Stomach (tissue), 9 donors: ENCODE measurements around the gene N4BP3. TPM values are rescaled to one million over a fixed set of nuclear protein-coding genes. Genes with fewer than 3 reads are reported as not detected.

Experiments
- DNase-seq, 2 donors: peaks; one replicate each; pipeline versions ENCODE4 v3.0.0 to v3.0.0-alpha.2; 2013 to 2019
- H3K27ac ChIP-seq, 5 donors: fragments of 200-600 bp in 4 of 5; sonication (generic) in 4 of 5; one replicate each; pipeline ENCODE4 v1.5.1; 2013 to 2019; ENCODE audit warnings: mild to moderate bottlenecking in 1 of 5, moderate library complexity in 1 of 5
- H3K27me3 ChIP-seq, 3 donors: fragments of 200-600 bp; sonication (generic); one replicate each; pipeline ENCODE4 v1.5.1; 2017 to 2019; ENCODE audit warnings: mixed run types in 1 of 3
- H3K36me3 ChIP-seq, 4 donors: fragments of 200-600 bp; sonication (generic); 1 replicate in 3 of 4; 2 replicates in 1 of 4; pipeline ENCODE4 v1.5.1; 2016 to 2019
- H3K4me1 ChIP-seq, 4 donors: fragments of 200-600 bp; sonication (generic); one replicate each; pipeline ENCODE4 v1.5.1; 2016 to 2019
- H3K4me3 ChIP-seq, 4 donors: fragments of 200-600 bp; sonication (generic) in 3 of 4; one replicate each; pipeline ENCODE4 v1.5.1; 2016 to 2019; ENCODE audit warnings: mild to moderate bottlenecking in 1 of 4
- H3K9me3 ChIP-seq, 4 donors: fragments of 200-600 bp; sonication (generic); one replicate each; pipeline ENCODE4 v1.5.1; 2016 to 2019
- EP300 ChIP-seq: sonication (generic); formaldehyde crosslinking; IDR thresholded peaks from one replicate; pipeline ENCODE4 v1.6.1; 2017; ENCODE audit warnings: antibody characterized with exemption
- POLR2A ChIP-seq, 4 donors: fragments of 450-650 bp; IDR thresholded peaks; one replicate each; pipeline ENCODE4 v1.6.1; 2016; ENCODE audit warnings: antibody characterized with exemption in 4 of 4, control low read depth in 2 of 4, mild to moderate bottlenecking in 1 of 4, moderate library complexity in 1 of 4
- POLR2AphosphoS5 ChIP-seq, 3 donors: sonication (generic); formaldehyde crosslinking; IDR thresholded peaks; one replicate each; pipeline ENCODE4 v1.6.1; 2016; ENCODE audit warnings: antibody characterized with exemption in 3 of 3
- WGBS, 5 donors: extraction: QIAGEN DNeasy Blood & Tissue Kit in 3 of 5; methylation state at CpG; one replicate each; pipeline versions ENCODE4 v1.1.5 to v1.1.7; 2013 to 2018; 5-methylcytosine and 5-hydroxymethylcytosine counted together
- intact Hi-C: fragments of 100-400 bp; cut with DNase I; formaldehyde crosslinking; loops from one replicate; pipeline ENCODE4 v1.15.1; 2023; ENCODE audit warnings: low total_unique reads
- polyA plus RNA-seq, 3 donors: library from polyadenylated mRNA; stranded (reverse); fragments of 200-250 nt; gene quantifications; one replicate each; pipeline ENCODE4 v1.2.3, GENCODE V29; 2013
- total RNA-seq, 5 donors: library from RNA; depleted of rRNA; stranded (reverse); fragments of >200 nt; gene quantifications; one replicate each; pipeline versions ENCODE4 v1.1.0 to v1.2.3, GENCODE V29; 2014 to 2016
- TF ChIP-seq, protein P1 (sequence below), 7 experiments: fragments of 450-650 bp in 4 of 7; fragments of 200-600 bp in 3 of 7; sonication (generic) in 3 of 7; IDR thresholded peaks; one replicate each; pipeline ENCODE4 v1.5.1; 2016 to 2019; ENCODE audit warnings: antibody characterized with exemption in 7 of 7, control low read depth in 2 of 7, mild to moderate bottlenecking in 1 of 7
- donor health status: healthy with polysubstance abuse.
- donor health status: Bipolar disorder and iron deficiency.
- donor health status: healthy.

The N4BP3 gene
- total and polyA plus RNA-seq, 8 donors: 2.6 to 6.1 (median 3.8) TPM; not detected in 1

DNA sequence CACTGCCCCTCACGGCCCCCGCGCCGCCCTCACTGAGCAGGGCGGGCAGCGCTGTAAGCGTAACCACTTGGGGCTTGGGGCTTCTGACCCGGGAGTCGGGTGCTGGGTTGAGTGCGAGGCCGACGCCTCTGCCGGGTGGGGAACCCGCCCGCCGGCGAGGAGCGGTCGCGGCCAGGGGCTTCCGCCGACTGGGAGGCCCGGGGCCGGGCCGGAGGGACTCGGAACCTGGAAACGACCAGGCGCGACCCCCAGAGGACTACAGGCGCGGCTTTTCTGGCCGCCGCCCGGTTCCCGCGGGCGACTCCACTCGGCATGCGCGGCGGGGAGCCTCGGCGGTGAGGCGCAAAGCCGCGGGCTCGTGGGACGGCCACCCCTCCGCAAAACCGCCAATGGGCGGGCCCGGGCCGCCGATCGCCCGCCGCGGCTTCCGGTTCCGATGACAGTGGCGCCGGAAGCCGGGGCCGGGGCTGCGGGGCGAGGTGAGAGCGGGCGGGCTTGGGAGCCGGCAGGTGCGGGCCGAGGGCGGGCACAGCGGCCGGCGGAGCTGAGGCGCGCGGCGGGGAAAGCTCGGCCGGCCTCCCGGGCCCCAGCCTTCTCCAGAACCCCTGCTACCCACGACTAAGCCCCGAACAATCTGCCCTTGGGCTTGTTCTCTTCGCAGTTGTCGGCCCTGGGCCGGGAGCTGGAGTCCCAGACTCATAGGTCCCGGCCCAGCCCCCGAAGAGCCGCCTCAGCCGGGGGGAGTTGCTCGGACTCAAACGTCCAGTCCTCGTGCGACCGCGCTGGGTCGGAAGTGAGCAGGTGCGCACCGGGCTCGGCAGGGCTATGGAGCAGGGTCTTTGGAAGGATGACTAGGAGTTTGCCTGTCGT is 17.5 kb downstream of the N4BP3 start, which contains the start of gene RMND5B:
Gene RMND5B, plus strand, starts transcription at position 439 of the 870 bp plus-strand sequence. CDS start 7,106 bp downstream, outside the sequence.
- H3K27me3 ChIP-seq: no peaks in the 10 kb centered on the region
- DNase-seq: peak; percentile 90 to 96
- H3K9me3 ChIP-seq: no peaks in the 10 kb centered on the region
- intact Hi-C loops: no loop called here
- TF ChIP-seq EP300 (no peak), POLR2AphosphoS5 (IDR thresholded peaks at IDR 0.05) (peak; percentile 54 to 81 (median 67)), POLR2A (IDR thresholded peaks at IDR 0.05) (no peak)
- TF ChIP-seq, protein P1, sequence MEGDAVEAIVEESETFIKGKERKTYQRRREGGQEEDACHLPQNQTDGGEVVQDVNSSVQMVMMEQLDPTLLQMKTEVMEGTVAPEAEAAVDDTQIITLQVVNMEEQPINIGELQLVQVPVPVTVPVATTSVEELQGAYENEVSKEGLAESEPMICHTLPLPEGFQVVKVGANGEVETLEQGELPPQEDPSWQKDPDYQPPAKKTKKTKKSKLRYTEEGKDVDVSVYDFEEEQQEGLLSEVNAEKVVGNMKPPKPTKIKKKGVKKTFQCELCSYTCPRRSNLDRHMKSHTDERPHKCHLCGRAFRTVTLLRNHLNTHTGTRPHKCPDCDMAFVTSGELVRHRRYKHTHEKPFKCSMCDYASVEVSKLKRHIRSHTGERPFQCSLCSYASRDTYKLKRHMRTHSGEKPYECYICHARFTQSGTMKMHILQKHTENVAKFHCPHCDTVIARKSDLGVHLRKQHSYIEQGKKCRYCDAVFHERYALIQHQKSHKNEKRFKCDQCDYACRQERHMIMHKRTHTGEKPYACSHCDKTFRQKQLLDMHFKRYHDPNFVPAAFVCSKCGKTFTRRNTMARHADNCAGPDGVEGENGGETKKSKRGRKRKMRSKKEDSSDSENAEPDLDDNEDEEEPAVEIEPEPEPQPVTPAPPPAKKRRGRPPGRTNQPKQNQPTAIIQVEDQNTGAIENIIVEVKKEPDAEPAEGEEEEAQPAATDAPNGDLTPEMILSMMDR (IDR thresholded peaks at IDR 0.05): no peak
- 0 to 1% (median 0%) methylated on average over 38 to 102 of the region's 102 CpGs for WGBS, 5 donors
- peaks cover 10 to 30% (median 18%) of the 10 kb centered on the region in 4 donors for H3K4me1 ChIP-seq
- H3K36me3 ChIP-seq: peaks cover 5 to 25% (median 24%) of the 10 kb centered on the region in 4 donors
- peak within 1 kb of the TSS; percentile 90 to 98 (median 96) for H3K27ac ChIP-seq
- H3K4me3 ChIP-seq: peak within 1 kb of the TSS; percentile 73 to 98 (median 88)

DNA sequence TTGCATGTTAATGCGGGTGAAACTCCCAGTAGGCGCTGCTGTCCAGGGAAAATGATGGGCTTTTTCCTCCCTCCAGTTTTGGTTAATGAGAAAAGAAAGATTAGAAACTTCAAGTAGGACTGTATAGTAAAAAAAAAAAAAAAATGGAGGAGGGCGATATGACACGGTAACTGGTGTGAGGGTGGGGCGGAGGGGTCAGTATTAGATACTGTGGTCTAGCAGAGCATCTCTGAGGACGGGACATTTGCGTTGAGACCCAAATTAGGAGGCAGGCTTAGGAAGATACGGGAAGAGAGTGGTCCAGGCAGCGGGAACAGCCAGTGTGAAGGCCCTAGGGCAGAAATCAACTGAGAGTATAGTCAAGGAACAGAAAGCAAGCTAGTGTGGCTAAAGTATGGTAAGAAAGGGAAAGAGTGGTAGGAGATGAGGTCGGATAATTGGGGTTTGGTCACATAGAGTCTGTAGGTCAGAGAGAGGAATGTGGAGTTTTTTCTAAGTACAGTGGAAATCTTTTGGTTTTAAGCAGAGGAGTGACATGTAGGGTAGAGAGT is 18.2 kb downstream of the N4BP3 start:
- 13 to 25% (median 17%) methylated on average over 10 of the region's 10 CpGs for WGBS, 5 donors
- intact Hi-C loops: no loop called here
- Histone ChIP-seq H3K27ac (peak overlapping the region in 4 of 5 donors; percentile 90 to 96 (median 94)), H3K27me3 (no peaks in the 10 kb centered on the region), H3K4me3 (peak overlapping the region; percentile 73 to 98 (median 88)), H3K36me3 (peaks cover 5 to 32% (median 31%) of the 10 kb centered on the region in 4 donors), H3K9me3 (no peaks in the 10 kb centered on the region), H3K4me1 (peaks cover 10 to 30% (median 18%) of the 10 kb centered on the region in 4 donors)
- no peak for DNase-seq
- no peak for TF ChIP-seq POLR2AphosphoS5 (IDR thresholded peaks at IDR 0.05)
- TF ChIP-seq, protein P1 (IDR thresholded peaks at IDR 0.05): no peak
- TF ChIP-seq EP300: no peak

DNA sequence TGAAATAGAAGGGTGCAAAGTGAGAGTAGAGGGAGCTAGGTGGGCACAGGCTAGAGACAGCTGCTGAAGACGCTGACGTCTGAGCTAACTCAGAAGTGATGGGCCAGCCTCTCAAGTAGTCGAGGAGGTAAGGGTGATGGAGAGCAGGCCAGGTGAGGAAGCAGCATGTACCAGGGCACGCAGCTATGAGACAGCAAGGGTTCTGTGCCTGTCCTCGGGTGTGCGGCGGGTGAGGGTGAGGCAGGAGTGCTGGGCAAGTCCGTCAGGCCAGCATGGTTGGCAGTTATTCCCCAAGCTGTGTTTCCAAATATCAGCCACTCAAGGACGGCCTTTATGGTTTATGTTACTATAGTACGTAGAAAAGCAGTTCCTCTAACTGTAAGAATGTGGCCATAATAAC is 23.7 kb downstream of the N4BP3 start:
- intact Hi-C loops: no loop called here
- Histone ChIP-seq H3K9me3 (no peaks in the 10 kb centered on the region), H3K4me3 (no peak overlapping the region), H3K4me1 (peaks cover 4 to 15% (median 5%) of the 10 kb centered on the region in 4 donors), H3K27ac (no peak overlapping the region), H3K27me3 (no peaks in the 10 kb centered on the region), H3K36me3 (peaks cover 5 to 87% (median 79%) of the 10 kb centered on the region in 4 donors)
- DNase-seq: no peak
- 81 to 92% (median 86%) methylated on average over 10 of the region's 10 CpGs for WGBS, 5 donors
- TF ChIP-seq, protein P1 (IDR thresholded peaks at IDR 0.05): no peak
- TF ChIP-seq POLR2AphosphoS5 (IDR thresholded peaks at IDR 0.05): no peak
- TF ChIP-seq POLR2A (IDR thresholded peaks at IDR 0.05): no peak
- no peak for TF ChIP-seq EP300

DNA sequence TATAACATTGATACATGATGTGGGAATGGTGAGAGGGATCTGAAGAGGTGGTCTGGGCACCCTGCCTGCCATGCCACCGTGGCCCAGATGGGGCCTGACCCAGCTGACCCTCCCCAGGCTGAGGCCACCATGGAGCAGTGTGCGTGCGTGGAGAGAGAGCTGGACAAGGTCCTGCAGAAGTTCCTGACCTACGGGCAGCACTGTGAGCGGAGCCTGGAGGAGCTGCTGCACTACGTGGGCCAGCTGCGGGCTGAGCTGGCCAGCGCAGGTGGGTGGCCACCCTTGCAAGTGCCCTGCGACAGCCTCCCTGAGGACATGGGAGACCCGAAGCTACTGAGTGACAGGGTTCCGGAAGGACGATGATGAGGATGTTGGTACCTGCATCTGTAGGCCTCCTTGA is 24.7 kb downstream of the N4BP3 start:
- H3K4me1 ChIP-seq: peaks cover 0 to 10% (median 0%) of the 10 kb centered on the region in 4 donors
- TF ChIP-seq, protein P1 (IDR thresholded peaks at IDR 0.05): no peak
- TF ChIP-seq POLR2AphosphoS5 (IDR thresholded peaks at IDR 0.05) (no peak), EP300 (no peak), POLR2A (IDR thresholded peaks at IDR 0.05) (no peak)
- H3K4me3 ChIP-seq: no peak overlapping the region
- no peak overlapping the region for H3K27ac ChIP-seq
- no peaks in the 10 kb centered on the region for H3K9me3 ChIP-seq
- peaks cover 12 to 97% (median 89%) of the 10 kb centered on the region in 4 donors for H3K36me3 ChIP-seq
- WGBS, 5 donors: 84 to 95% (median 91%) methylated on average over 9 to 12 of the region's 12 CpGs
- H3K27me3 ChIP-seq: no peaks in the 10 kb centered on the region
- DNase-seq: no peak
- intact Hi-C loops: no loop called here
